Measurements from ENCODE around the gene TENT5C. TPM values are rescaled to one million over a fixed set of nuclear protein-coding genes. Genes with fewer than 3 reads are reported as not detected.

TENT5C gene
- total RNA-seq, 2 donors from 2014 or later, result 5.4 to 6.9 TPM

- TF ChIP-seq, protein P1, sequence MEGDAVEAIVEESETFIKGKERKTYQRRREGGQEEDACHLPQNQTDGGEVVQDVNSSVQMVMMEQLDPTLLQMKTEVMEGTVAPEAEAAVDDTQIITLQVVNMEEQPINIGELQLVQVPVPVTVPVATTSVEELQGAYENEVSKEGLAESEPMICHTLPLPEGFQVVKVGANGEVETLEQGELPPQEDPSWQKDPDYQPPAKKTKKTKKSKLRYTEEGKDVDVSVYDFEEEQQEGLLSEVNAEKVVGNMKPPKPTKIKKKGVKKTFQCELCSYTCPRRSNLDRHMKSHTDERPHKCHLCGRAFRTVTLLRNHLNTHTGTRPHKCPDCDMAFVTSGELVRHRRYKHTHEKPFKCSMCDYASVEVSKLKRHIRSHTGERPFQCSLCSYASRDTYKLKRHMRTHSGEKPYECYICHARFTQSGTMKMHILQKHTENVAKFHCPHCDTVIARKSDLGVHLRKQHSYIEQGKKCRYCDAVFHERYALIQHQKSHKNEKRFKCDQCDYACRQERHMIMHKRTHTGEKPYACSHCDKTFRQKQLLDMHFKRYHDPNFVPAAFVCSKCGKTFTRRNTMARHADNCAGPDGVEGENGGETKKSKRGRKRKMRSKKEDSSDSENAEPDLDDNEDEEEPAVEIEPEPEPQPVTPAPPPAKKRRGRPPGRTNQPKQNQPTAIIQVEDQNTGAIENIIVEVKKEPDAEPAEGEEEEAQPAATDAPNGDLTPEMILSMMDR (IDR thresholded peaks at IDR 0.05), result no peak
- DNase-seq (ENCODE audit: low spot score), result no peak
- Histone ChIP-seq H3K27ac (no peak overlapping the region), H3K4me1 (ENCODE audit: control insufficient read depth in 1 of 2, low read depth in 2 of 2) (peaks cover under 1 to 42% of the 10 kb centered on the region in 2 donors), H3K27me3 (replicated peaks; ENCODE audit: insufficient read depth) (no peaks in the 10 kb centered on the region), H3K36me3 (peaks cover 12% of the 10 kb centered on the region), H3K9me3 (no peaks in the 10 kb centered on the region), H3K4me3 (no peak overlapping the region)
- ATAC-seq (ENCODE audit: insufficient number of reproducible peaks, low FRiP score, low read depth), result no peak
Observed at GRCh38 chr1:117627546-117628130, 21.8 kb downstream of the TENT5C start.

DNA sequence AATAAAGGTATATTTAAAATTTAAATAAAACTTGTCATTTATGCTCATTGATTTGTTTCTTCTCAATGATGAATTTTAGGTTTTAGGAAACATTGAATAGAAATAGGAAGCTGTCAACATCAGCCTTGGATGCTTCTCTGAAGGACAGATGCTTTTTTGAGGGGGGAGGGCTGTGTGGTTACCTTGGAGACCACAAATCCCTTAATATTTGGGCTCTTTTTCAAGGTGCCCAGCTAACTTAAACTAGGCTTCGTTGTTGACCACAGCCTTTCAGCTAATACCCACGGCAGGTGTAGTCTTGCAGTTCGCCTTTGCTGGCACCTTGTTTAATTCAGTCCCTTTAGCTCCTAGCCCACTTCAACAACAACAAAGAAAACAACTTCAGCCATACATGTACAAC lies 22.5 kb downstream of the TENT5C start:
- peaks cover 6 to 49% of the 10 kb centered on the region in 2 donors for H3K4me1 ChIP-seq (ENCODE audit: control insufficient read depth in 1 of 2, low read depth in 2 of 2)
- H3K27ac ChIP-seq, result no peak overlapping the region
- H3K36me3 ChIP-seq, result peaks cover 7% of the 10 kb centered on the region
- TF ChIP-seq, protein P1 (IDR thresholded peaks at IDR 0.05), result no peak
- H3K27me3 ChIP-seq (replicated peaks; ENCODE audit: insufficient read depth), result no peaks in the 10 kb centered on the region
- no peak overlapping the region for H3K4me3 ChIP-seq
- no peak for DNase-seq (ENCODE audit: low spot score)
- no peaks in the 10 kb centered on the region for H3K9me3 ChIP-seq
- ATAC-seq (ENCODE audit: insufficient number of reproducible peaks, low FRiP score, low read depth), result no peak

DNA sequence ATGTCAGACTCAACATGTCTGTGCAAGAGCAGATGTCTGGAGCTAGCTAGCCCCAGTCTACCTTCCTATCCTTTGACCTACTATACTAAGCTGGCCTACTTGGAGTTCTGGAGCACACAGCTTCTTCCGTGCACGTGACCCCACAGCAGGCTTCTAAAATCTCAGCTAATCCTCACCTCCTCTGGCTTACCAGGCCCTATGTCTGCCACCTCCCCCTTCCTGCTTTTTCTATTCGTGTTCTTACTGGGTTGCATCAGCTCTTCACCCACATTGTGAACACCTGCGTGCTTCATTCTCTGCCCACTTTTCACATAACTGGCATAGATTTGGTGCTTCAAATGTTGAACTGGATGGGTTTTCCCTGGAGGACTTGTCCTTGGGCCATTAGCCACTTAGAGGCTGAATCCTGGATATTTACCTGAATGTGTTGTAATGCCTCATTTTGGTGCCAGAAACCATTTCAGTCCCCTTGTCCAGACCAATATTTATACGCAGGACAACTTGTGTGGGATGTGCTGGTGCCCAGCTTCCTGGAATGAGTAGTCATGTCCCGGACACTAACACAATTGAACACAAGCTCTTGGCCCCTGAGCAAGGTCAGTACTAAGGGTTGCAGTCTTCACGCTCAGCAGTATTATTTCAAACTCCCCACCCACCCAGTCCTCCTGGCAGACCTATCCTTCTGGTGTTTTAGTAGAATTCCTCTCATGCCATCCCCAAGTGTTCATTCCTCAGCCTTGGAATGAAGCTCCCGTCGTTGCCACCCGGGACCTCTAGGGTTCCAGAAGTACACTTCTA lies 24.0 kb downstream of the TENT5C start:
- TF ChIP-seq, protein P1 (IDR thresholded peaks at IDR 0.05), result no peak
- Histone ChIP-seq H3K4me3 (no peak overlapping the region), H3K36me3 (no peaks in the 10 kb centered on the region), H3K4me1 (ENCODE audit: control insufficient read depth in 1 of 2, low read depth in 2 of 2) (peaks cover 6 to 55% of the 10 kb centered on the region in 2 donors), H3K27ac (no peak overlapping the region), H3K9me3 (no peaks in the 10 kb centered on the region), H3K27me3 (replicated peaks; ENCODE audit: insufficient read depth) (no peaks in the 10 kb centered on the region)
- ATAC-seq (ENCODE audit: insufficient number of reproducible peaks, low FRiP score, low read depth) (no peak), DNase-seq (ENCODE audit: low spot score) (no peak)

DNA sequence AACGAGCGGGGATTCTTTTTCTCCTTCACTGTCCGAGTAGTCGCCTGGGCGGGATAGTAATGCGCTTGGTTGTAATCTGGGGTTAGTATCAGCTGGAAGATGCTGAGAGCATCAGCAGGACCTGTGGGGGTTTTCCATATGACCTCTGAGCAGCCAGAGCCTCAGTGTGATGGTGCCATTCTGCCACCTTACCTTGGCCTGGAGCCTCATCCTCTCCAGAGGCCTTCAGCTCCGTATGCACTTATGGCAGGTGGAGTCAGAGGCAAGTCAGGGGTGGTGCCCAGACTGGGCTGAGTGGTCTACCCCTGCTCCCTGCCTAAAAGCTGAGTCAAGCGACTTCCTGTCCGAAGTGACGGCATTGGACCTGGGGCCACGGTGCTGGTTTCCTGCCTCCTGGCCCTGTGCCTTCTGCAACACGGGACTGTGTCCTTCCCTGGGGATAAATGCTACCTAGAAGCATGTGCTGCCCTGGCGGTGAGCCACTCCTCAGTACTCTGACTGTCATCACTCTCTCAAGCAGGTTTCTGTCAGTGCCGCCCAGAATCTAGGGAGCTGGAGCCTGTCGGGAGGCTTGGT lies 24.7 kb downstream of the TENT5C start:
- Histone ChIP-seq H3K27me3 (replicated peaks; ENCODE audit: insufficient read depth) (no peaks in the 10 kb centered on the region), H3K4me1 (ENCODE audit: control insufficient read depth in 1 of 2, low read depth in 2 of 2) (peaks cover 6 to 51% of the 10 kb centered on the region in 2 donors), H3K36me3 (no peaks in the 10 kb centered on the region), H3K4me3 (no peak overlapping the region), H3K9me3 (no peaks in the 10 kb centered on the region), H3K27ac (no peak overlapping the region)
- DNase-seq (ENCODE audit: low spot score), result no peak
- TF ChIP-seq, protein P1 (IDR thresholded peaks at IDR 0.05), result no peak
- no peak for ATAC-seq (ENCODE audit: insufficient number of reproducible peaks, low FRiP score, low read depth)

Data from thoracic aorta (tissue), 2 donors.